ENCODE results near the gene NFATC1.

Gene NFATC1

DNA sequence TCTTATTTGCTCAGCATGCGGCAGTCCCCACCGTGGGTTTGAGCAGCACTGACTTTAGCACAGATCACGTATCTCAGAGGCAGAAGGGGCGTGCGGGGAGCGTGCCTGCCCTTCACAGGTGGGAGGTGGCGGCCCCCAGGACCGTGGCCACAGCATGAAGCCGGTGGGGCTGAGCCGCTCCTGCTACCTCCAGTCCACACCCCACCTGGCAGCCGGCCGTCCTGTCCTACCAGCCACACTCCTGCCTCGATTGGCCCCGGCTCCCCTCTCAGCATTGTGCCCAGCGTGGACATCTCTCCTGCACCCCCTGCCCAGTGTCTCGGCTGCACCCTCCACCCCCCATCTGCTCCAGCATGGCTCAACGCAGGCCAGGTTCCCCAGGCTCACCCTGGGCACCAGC is 73.6 kb downstream of the NFATC1 start:
- TF ChIP-seq, protein P1, sequence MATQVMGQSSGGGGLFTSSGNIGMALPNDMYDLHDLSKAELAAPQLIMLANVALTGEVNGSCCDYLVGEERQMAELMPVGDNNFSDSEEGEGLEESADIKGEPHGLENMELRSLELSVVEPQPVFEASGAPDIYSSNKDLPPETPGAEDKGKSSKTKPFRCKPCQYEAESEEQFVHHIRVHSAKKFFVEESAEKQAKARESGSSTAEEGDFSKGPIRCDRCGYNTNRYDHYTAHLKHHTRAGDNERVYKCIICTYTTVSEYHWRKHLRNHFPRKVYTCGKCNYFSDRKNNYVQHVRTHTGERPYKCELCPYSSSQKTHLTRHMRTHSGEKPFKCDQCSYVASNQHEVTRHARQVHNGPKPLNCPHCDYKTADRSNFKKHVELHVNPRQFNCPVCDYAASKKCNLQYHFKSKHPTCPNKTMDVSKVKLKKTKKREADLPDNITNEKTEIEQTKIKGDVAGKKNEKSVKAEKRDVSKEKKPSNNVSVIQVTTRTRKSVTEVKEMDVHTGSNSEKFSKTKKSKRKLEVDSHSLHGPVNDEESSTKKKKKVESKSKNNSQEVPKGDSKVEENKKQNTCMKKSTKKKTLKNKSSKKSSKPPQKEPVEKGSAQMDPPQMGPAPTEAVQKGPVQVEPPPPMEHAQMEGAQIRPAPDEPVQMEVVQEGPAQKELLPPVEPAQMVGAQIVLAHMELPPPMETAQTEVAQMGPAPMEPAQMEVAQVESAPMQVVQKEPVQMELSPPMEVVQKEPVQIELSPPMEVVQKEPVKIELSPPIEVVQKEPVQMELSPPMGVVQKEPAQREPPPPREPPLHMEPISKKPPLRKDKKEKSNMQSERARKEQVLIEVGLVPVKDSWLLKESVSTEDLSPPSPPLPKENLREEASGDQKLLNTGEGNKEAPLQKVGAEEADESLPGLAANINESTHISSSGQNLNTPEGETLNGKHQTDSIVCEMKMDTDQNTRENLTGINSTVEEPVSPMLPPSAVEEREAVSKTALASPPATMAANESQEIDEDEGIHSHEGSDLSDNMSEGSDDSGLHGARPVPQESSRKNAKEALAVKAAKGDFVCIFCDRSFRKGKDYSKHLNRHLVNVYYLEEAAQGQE (IDR thresholded peaks at IDR 0.05; ENCODE audit: insufficient read depth in 1 of 2, low read depth in 2 of 2, low read length in 2 of 2), result no peak
- TF ChIP-seq SIN3A (IDR thresholded peaks at IDR 0.05; ENCODE audit: borderline replicate concordance, insufficient read depth, low read length) (no peak), TAF1 (IDR thresholded peaks at IDR 0.05; ENCODE audit: borderline replicate concordance, insufficient read depth, low read length) (no peak), FOXP2 (optimal IDR thresholded peaks at IDR 0.05; ENCODE audit: borderline replicate concordance, extremely low read depth, extremely low read length, insufficient read depth) (no peak), POLR2AphosphoS5 (IDR thresholded peaks at IDR 0.05; ENCODE audit: low read depth, low read length) (no peak)

DNA sequence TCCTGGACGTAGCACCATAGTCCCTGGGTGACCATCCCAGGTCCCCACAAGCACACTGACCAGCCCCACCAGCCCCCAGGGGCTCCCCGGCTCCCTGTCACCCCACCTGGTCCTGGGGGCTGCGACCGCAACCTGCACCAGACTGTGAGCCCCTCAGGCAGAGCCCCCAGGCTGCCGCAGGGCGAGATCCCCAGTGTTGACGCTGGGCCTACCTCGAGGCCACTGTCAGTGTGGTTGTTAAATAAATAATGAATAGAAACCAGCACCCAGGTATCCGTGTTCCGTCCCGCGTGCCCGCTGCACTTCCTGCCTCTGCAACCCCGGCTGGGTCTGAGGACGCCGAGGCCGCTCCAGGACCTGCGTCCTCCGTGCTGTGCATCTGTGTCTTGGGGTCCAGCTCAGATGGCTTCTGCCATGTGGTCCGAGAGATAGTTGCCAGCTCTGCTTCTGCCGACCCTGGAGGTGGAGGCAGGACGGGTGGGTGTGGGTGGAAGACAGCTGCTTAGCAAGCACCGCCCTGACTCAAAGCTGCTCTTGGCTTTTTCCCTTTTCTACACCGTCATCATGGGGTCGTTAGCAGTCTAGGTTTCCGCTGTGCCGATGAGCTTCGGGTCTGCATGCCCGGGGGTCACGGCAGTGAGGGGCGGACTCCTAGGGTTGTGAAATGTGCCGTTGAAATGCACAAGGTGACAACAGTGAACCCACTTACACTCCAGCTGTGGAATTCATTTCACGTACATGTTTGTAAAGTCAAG is 74.2 kb downstream of the NFATC1 start:
- no peak for TF ChIP-seq POLR2AphosphoS5 (IDR thresholded peaks at IDR 0.05; ENCODE audit: low read depth, low read length)
- no peak for TF ChIP-seq FOXP2 (optimal IDR thresholded peaks at IDR 0.05; ENCODE audit: borderline replicate concordance, extremely low read depth, extremely low read length, insufficient read depth)
- TF ChIP-seq TAF1 (IDR thresholded peaks at IDR 0.05; ENCODE audit: borderline replicate concordance, insufficient read depth, low read length), result no peak
- TF ChIP-seq, protein P1 (IDR thresholded peaks at IDR 0.05; ENCODE audit: insufficient read depth in 1 of 2, low read depth in 2 of 2, low read length in 2 of 2), result no peak
- no peak for TF ChIP-seq SIN3A (IDR thresholded peaks at IDR 0.05; ENCODE audit: borderline replicate concordance, insufficient read depth, low read length)

DNA sequence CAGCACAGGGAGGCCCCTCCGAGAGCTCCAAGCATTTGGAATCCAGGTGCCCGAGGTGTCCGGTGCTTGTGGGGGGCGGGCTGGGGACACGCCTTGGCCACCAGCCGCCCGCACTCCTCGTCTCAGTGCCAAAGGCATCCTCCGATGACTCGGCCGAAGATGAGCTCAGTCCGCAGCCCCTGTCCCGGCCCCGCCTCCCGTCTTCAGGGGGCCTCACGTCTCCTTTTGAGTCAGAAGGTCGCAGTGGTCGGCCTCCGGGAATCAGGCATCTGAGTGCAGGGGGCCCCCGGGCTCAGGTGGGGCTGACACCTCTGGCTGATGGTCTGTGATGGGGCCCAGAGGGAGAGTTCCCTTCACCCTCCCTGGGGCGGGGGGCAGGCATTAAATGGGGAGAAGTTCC is 74.8 kb downstream of the NFATC1 start:
- no peak for TF ChIP-seq TAF1 (IDR thresholded peaks at IDR 0.05; ENCODE audit: borderline replicate concordance, insufficient read depth, low read length)
- TF ChIP-seq SIN3A (IDR thresholded peaks at IDR 0.05; ENCODE audit: borderline replicate concordance, insufficient read depth, low read length), result no peak
- no peak for TF ChIP-seq POLR2AphosphoS5 (IDR thresholded peaks at IDR 0.05; ENCODE audit: low read depth, low read length)
- no peak for TF ChIP-seq FOXP2 (optimal IDR thresholded peaks at IDR 0.05; ENCODE audit: borderline replicate concordance, extremely low read depth, extremely low read length, insufficient read depth)
- TF ChIP-seq, protein P1 (IDR thresholded peaks at IDR 0.05; ENCODE audit: insufficient read depth in 1 of 2, low read depth in 2 of 2, low read length in 2 of 2), result no peak

DNA sequence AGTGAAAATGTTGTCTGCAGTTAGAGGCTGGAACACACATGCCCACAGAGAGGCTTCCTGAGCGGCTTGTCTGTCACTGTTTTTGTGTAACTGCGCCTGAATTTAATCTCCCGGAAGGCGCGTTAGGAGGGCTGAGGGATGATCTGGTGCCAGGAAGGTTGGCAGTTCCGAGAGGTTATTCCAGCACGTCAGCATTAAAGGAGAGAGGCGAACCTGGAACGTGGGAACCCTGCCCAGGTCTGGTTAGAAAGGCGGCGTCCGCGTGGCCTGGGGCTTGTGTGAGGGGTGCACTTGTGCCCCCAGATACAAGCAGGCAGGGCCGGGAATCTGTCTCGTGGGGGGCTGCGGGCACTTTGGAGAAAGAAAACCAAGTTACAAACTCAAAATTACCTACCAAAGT is 75.3 kb downstream of the NFATC1 start:
- no peak for TF ChIP-seq POLR2AphosphoS5 (IDR thresholded peaks at IDR 0.05; ENCODE audit: low read depth, low read length)
- no peak for TF ChIP-seq SIN3A (IDR thresholded peaks at IDR 0.05; ENCODE audit: borderline replicate concordance, insufficient read depth, low read length)
- TF ChIP-seq FOXP2 (optimal IDR thresholded peaks at IDR 0.05; ENCODE audit: borderline replicate concordance, extremely low read depth, extremely low read length, insufficient read depth), result no peak
- TF ChIP-seq TAF1 (IDR thresholded peaks at IDR 0.05; ENCODE audit: borderline replicate concordance, insufficient read depth, low read length), result no peak
- TF ChIP-seq, protein P1 (IDR thresholded peaks at IDR 0.05; ENCODE audit: insufficient read depth in 1 of 2, low read depth in 2 of 2, low read length in 2 of 2), result no peak
